ENCODE data around the gene TMEM220.

DNA sequence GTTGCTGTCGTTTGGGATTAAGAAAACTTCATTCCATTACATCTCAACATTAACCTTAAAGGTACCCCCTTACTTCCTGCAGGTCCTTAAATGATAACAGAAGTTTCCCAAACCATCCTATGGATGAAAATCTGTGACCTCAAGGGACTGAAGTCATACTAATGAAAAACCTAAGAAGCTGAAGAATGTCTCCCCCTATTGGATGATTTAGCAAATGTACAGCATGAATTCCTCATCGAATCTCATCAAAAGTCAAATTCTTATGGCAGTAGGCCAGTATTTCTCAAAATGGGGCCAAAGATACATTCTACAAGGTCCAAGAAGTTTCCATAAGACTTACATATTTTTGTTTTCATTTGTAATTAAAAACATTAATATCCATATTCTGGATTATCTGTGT lies 46.0 kb downstream of the TMEM220 start:
- no peak for TF ChIP-seq EZH2 (IDR thresholded peaks at IDR 0.05)
- TF ChIP-seq, protein P1, sequence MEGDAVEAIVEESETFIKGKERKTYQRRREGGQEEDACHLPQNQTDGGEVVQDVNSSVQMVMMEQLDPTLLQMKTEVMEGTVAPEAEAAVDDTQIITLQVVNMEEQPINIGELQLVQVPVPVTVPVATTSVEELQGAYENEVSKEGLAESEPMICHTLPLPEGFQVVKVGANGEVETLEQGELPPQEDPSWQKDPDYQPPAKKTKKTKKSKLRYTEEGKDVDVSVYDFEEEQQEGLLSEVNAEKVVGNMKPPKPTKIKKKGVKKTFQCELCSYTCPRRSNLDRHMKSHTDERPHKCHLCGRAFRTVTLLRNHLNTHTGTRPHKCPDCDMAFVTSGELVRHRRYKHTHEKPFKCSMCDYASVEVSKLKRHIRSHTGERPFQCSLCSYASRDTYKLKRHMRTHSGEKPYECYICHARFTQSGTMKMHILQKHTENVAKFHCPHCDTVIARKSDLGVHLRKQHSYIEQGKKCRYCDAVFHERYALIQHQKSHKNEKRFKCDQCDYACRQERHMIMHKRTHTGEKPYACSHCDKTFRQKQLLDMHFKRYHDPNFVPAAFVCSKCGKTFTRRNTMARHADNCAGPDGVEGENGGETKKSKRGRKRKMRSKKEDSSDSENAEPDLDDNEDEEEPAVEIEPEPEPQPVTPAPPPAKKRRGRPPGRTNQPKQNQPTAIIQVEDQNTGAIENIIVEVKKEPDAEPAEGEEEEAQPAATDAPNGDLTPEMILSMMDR (IDR thresholded peaks at IDR 0.05) = peak; percentile 71
